ENCODE results near the gene UNC93B1. TPM values are rescaled to one million over a fixed set of nuclear protein-coding genes. Genes with fewer than 3 reads are reported as not detected.

The UNC93B1 gene
- total RNA-seq, 2 experiments from 2014 or later, result 21.3 to 22.0 TPM

GRCh38 chr11:67998150-67999045, 5.5 kb downstream of the UNC93B1 start:
- DNase-seq (peak in 4 of 14 experiments; percentile 22 to 52 (median 34)), ATAC-seq (ENCODE audit: poor library complexity) (peak; percentile 29)
- no peak overlapping the region for H3K27ac ChIP-seq (ENCODE audit: low read depth in 1 of 2, low read length in 2 of 2)
- POLR2A ChIA-PET, result interaction anchor here (1.5 kb wide), 1 partner anchor 10 kb away, joined by 3 read pairs; no protein-coding TSS in a partner anchor
- H3K27me3 ChIP-seq (ENCODE audit: control insufficient read depth in 1 of 2, insufficient read depth in 2 of 2, low read length in 2 of 2), result no peaks in the 10 kb centered on the region
- peaks cover 3% of the 10 kb centered on the region for H3K36me3 ChIP-seq (ENCODE audit: insufficient read depth, low read length)
- Mint-ChIP-seq H3K36me3 (ENCODE audit: low read depth) (peaks cover 8% of the 10 kb centered on the region), H3K4me3 (no peak overlapping the region), H3K9me3 (no peaks in the 10 kb centered on the region), H3K27ac (no peak overlapping the region), H3K27me3 (no peaks in the 10 kb centered on the region), H3K4me1 (ENCODE audit: low read depth) (peaks cover 31% of the 10 kb centered on the region)
- CTCF ChIA-PET, result interaction anchor here (1.6 kb wide), 1 partner anchor 43 kb away, joined by 4 read pairs; no protein-coding TSS in a partner anchor
- H3K4me1 ChIP-seq (ENCODE audit: insufficient read depth, low read length), result peaks cover 54% of the 10 kb centered on the region
- TF ChIP-seq CTCF (IDR thresholded peaks at IDR 0.05), result no peak
- no peak overlapping the region for H3K4me3 ChIP-seq (ENCODE audit: low read length)
- H3K9me3 ChIP-seq (ENCODE audit: control insufficient read depth in 1 of 2, insufficient read depth in 1 of 2, low read length in 2 of 2), result peaks cover 0 to 4% of the 10 kb centered on the region in 2 experiments
- intact Hi-C loops (cut with DNase I, micrococcal nuclease), result no loop called here

GRCh38 chr11:67997475-67997921, 6.4 kb downstream of the UNC93B1 start:
- ChIA-PET CTCF (no interaction called here), POLR2A (no interaction called here)
- H3K27ac Mint-ChIP-seq, result no peak overlapping the region

More at GRCh38 chr11:67997475-67997921, 6.4 kb downstream of the UNC93B1 start:
- no peaks in the 10 kb centered on the region for H3K27me3 Mint-ChIP-seq
- no peak for ATAC-seq (ENCODE audit: poor library complexity)
- DNase-seq, result peak in 2 of 14 experiments; percentile 2 to 31
- peaks cover 3% of the 10 kb centered on the region for H3K36me3 ChIP-seq (ENCODE audit: insufficient read depth, low read length)
- peaks cover 0 to 4% of the 10 kb centered on the region in 2 experiments for H3K9me3 ChIP-seq (ENCODE audit: control insufficient read depth in 1 of 2, insufficient read depth in 1 of 2, low read length in 2 of 2)
- no peak overlapping the region for H3K27ac ChIP-seq (ENCODE audit: low read depth in 1 of 2, low read length in 2 of 2)
- H3K4me1 ChIP-seq (ENCODE audit: insufficient read depth, low read length), result peaks cover 46% of the 10 kb centered on the region
- H3K4me3 Mint-ChIP-seq, result no peak overlapping the region
- peaks cover 8% of the 10 kb centered on the region for H3K36me3 Mint-ChIP-seq (ENCODE audit: low read depth)
- TF ChIP-seq CTCF (IDR thresholded peaks at IDR 0.05), result no peak
- H3K4me3 ChIP-seq (ENCODE audit: low read length), result no peak overlapping the region
- peaks cover 24% of the 10 kb centered on the region for H3K4me1 Mint-ChIP-seq (ENCODE audit: low read depth)
- intact Hi-C loops (cut with DNase I, micrococcal nuclease), result no loop called here
- H3K9me3 Mint-ChIP-seq, result no peaks in the 10 kb centered on the region
- H3K27me3 ChIP-seq (ENCODE audit: control insufficient read depth in 1 of 2, insufficient read depth in 2 of 2, low read length in 2 of 2), result no peaks in the 10 kb centered on the region
